HG03039 (cell line): Measurements from ENCODE around the gene DGKB.

ENCODE experiments used
- ATAC-seq: cut with Tn5 transposase; IDR thresholded peaks from one replicate; pipeline ENCODE4 v1.9.1; 2021; ENCODE audit warnings: mild to moderate bottlenecking, moderate library complexity; ENCODE audit not compliant: unreplicated experiment

The DGKB gene

DNA sequence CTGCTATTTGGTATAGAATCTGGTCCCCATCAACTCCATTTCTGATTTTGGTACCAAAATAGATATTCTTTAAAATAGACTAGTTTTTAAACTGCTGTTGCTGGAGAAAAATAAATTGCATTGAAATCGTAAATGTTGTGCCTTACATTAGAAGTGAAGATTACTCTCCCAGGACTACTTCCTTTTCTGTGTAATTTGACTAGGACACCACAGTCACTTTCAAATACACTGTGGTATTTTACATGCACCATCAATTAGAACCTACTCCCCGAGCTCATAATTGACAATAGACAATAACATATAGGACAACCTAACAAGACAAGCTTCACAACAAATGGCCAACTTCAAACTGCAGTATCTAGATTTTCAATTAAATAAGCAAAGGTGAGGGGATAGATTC, 211.5 kb downstream of the DGKB start:
- ATAC-seq = no peak

DNA sequence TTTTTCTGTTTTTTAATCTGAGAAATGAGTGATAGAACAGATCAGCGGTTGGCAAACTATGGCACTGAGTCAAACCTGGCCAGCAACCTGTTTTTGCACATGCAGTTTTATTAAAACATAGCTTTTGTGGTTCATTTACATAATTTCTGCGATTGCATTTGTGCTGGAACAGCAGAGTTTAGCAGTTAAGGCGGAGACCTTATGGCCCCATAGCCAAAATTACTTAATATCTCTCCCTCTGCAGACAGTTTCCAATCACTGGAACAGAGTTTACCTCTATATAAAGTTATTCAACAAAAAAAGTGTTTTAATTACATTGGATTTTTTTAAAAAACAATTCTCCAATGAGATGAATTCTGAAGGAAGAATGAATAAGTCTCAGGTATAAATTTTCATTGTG, 212.1 kb downstream of the DGKB start:
- no peak for ATAC-seq

DNA sequence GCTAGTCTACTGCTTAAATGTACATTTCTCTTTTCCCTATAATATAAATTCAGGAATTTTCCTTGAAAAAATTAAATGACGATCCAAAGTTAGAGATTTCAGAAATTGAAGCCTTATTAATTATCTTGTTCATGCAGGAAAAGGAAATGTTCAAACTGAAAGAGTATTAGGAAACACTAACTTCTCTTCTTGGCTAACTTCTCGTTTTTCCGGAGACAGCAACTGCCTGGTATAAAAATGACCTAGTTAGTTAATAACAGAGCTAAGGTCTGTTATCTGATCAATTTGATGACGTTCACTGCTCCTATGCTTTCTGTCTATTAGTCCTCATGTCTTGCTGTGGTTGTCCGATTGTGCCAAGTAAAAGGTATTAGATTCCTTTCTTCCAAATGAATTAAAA, 212.5 kb downstream of the DGKB start:
- ATAC-seq = no peak

DNA sequence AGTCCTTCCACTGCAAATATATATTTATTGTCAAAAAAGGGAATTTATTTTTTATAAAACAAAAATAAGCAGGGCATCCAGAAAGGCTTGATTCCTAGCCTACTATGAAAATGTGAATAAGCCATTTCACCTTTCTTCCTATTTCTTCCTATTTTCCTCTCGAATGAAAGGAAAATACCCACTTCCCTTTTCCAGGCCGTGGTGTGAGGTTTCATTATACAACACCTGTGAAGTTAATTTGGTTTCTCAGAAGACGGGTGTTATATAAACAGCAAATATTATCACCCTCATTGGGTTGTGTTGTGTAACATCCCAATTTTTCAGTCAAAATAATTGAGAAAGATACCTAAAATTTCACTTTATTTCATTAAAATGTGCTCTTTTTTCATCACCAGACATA, 214.3 kb downstream of the DGKB start:
- no peak for ATAC-seq

DNA sequence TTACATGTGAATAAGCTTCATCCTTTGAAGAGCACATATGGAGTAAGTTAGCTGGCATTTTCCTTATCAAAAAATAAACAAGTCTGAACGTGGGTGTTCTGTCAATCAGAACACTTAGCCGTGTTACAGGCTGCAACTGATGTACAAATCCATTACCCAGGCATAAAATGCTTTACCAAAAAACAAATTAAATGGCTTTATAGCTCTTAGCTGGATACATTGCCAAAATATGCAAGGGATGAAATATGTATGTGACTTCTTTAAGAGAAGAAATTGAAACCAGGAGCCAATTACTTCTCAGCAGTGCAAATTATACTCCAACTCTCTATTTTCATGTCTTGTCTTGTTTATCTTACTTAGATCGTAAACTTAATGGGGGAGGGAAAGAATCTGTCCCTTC, 214.8 kb downstream of the DGKB start:
- ATAC-seq = no peak

DNA sequence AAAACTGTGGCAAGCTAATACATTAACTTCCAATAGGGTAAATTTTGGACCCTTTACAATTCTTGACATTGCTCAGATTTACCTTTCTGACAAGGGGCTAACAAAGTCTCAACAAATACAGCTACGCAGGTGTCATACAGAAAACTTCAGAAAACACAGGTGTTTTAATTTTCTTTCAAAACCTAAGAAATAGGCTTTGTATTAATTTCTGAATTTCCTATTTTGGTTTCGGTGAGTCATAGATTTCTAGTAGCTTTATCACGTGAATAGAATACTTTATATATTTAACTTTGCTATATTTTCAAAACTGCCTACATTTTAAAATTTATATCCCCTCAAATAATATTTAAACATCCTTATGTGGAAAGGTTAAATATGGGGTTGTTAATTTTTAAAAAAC, 215.3 kb downstream of the DGKB start:
- no peak for ATAC-seq

DNA sequence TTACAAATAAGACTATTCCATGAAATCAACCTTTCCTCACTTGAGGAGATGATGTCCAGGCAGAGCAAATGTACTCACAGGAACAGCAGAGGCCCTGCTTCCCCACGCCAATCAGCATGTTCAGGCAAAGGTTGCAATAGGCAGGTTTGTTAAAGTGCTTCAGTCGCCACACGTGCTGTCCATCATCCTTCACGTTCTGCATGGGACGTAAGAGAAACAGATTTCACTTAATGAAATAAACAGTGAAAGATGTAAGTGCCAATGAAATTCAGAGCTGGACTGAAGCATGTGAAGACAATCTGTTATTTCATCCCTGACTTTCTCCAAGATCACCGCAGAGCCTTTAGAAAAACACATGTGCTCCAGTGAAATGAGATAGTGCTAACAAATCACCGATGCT, 217.4 kb downstream of the DGKB start:
- ATAC-seq = no peak

DNA sequence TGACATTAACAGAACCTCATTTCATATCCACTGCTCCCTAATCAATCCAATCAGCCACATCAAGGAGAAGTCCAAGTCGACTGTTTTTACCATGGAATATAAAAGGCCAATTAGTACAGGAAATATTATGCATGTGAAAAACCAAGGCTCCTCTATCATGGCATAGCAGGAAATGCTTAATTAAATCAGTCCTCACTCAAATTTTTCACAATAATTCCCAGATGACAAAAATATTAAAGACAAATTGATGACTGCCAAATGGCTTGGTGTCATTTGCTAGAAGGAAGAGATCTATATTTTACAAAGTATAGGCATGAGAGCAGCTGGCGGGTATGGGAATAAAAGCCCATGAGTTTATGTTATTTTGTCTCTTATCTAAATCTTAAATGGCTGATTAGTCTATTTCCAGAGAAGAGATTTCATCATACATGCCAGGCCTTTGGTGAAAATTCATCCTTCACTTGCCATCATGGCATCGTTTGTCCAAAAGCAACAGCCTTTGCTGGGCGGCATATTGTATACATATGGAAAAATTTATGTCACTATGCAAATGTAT, 219.6 kb downstream of the DGKB start:
- ATAC-seq = no peak

DNA sequence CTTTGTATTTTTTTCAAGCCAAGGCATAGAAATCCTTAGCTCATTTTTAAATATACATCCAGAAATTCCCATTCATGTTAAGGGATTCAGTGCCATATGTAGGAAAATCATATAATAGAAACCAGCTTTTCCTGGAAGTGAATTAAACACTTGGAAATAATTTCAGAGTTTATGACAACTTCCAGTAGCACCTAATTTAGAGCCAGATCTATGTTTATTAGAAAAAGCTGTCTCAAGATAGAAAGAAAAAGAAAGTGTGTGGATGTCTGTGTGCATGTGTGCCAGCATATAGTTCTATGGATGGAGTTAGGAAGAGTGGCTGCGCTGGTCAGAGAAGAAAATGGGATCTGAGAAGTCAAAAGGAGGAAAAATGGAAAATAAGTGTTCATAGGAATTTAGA, 225.7 kb downstream of the DGKB start:
- ATAC-seq = no peak

DNA sequence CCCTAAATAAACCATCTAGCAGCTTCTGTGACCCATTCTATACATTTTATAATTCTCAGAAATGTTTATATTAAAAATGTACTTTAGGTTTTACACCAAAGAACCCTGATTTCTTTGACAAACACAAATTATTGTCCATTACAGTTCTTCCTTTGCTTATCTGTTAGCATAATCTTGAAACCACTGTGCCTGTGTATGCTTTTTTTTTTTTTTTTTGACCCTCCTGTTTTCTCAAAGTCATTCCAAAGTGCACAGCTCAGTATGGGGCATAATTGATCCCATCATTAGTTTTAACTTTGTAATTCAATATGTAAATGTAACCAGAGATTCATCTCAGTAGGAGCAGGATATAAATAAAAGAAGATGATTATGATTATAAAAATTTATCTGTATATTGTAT, 229.3 kb downstream of the DGKB start:
- no peak for ATAC-seq

DNA sequence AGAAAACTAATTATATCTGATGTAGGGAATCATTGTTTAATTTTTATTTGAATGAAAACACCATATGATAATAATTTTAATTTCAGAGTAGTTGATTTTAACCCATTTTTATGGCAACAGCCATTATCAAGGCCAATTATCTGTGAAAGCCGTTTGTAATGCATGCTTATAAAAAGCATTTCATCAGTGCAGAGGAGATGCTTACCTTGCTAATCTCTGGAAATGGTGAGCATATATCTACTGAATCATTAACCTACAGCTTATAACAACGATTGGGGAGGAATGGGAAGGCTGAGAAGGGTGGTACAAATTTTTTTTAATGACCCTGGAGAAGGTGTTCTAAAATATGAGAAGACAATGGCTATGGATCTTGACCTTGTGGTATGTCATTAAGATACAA, 235.6 kb downstream of the DGKB start:
- ATAC-seq = no peak

DNA sequence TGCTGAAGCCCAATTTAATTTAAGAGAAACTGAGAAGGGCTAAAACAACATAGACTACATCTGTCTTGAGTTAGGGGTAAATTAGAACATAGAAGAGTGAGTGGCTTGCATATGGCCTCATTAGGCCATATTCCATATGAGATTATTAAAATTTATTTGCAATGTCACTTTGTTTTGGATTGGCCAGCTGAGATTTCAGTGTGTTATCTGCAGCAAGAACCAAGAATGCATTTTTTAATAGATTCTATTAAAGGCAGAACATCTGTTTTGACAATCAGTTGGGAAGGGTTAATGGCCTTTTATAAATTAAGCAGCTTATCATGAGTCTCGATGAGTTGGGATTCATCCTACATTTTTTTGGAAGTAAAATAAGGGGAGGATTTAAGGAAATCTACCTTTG, 236.2 kb downstream of the DGKB start:
- ATAC-seq = no peak

DNA sequence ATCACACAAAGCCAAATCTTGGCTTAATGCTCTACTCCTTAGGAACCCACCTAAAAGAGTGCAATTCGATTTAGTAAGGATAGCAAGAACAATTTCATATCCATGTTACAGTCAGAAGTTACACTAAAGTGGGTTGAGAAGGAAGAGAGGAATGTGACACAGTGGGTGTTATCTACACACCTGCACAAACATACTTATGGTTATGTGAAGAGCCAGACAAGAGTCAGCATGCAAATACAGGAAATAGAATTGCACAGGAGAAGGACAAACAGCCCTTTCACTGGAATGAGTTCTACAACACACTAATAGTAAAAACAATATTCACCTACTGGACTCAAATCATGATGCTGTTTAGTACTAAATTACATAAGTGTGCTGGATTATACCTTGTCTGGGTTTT, 262.8 kb downstream of the DGKB start:
- no peak for ATAC-seq

DNA sequence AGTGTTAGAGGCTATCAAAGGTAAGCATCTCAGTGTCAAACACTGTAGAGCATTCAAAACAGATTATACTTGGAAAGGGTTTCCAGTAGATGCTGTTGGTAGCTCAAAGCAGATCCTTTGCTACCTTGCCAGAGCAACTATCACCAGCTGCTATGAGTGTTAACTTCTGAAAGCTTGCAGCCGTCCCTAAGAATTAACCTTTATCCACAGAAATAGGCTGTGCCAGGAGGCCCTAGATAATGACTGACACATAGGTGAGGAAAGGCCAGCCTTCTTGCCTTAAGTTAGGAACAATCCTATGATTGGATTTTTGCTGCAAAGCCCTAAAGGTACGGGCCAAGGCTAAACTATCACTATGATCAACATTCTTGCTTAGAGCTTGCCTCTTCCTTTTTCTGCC, 263.2 kb downstream of the DGKB start:
- ATAC-seq = no peak

DNA sequence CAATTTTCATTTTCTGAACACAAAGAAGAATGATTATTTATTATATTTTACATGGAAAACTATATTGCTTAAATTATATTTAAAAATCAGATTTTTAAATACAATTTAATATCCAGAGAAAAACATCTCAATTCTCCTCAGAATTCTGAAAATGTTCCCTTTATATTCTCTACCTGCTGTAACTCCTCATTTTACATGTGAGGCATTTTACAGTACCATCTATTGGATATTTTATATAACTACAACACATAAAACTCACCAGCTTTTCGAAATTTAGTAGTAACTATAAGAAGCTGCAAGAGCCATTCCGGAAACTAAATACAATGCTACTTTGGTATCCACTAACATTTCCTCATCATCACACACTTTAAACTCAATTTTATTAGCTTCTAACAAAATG, 264.6 kb downstream of the DGKB start:
- ATAC-seq = no peak

DNA sequence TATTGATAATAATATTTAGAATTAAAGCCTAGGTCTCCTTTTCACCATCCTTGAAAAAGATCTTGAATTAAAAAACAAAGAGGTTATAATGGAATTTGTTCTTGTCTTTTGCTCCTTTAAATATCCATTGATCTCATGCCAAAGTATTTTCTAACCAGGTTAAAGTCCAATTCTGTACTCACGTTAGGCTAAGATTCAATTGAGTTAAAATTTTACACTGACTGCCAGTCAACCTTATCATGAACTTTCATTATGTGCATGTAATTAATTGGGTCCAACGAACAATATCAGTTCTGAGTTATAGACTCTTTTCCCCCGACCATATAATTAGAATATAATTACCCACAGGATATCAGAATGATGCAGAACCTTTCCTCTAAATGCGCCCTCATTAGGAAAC, 266.6 kb downstream of the DGKB start:
- no peak for ATAC-seq

DNA sequence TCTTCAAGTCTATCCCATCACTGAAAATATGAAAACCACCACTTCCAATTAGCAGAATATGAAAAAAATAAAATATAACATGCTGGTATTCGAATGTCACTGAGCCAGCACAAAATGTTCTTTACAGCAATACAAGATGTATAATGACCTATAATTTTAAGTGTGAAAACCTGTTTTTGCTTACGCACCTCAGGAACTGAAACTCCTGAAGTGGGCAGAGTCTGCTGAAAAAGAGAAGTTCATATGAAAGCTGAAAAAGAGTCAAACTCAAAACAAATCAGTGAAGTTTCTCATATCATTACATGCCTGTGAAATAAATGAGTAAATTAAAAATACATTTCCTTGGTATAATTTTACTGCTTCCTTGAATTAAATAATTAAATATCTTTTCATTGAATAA, 272.5 kb downstream of the DGKB start:
- ATAC-seq = no peak

DNA sequence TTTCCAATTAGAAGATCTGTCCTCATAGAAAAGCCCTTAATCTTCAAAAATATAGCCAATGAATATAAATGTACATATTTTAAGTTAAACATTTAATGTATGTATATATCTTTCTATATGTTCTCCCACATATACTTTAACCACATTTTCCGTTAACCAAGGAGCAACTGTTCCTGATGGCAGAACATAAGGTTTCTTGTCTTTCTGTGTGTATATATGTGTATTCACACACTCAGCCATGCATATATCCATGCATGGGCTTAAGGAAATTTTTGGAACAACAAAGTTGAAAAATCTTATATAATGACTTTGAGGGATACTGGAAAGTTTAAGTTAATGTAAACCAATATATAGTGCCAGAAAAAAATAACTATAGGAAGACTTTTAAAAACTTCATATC, 274.0 kb downstream of the DGKB start:
- ATAC-seq = no peak

DNA sequence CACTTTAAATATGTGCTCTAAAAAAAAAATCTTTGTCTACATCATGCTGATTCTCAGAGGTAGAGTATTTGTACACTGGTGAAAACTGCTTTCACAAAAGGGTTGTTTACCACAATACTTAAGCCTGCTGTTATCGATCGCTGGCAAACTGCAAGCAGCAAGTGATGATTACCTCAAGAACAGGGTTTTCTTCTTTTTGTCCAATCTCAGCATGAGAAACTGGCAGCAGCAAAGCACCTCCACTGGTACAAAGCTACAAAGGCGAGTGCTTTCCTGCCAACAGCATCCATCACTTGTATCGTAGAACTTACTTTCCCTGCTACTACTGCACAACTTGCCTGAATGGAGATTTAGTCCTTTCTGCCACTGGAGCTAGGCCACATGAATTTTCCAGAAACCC, 276.5 kb downstream of the DGKB start:
- no peak for ATAC-seq

DNA sequence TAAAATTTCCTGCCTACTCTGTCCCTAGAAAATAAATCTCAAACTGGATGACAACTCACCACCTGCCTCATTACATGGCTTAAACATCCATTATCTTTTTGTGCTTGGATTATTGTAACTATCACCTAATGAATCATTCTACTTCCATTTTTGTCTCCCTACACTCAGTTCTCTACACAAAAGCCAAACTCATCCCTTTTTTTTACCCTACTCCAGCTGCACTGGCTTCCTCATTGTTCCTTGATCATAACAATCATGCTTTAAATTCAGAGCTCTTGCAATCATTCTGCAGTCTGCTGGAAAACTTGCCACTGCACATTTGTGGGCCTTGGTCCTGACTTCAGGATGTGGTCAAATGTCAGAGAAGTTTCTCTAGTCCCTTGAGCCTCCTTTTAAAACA, 280.0 kb downstream of the DGKB start:
- no peak for ATAC-seq

DNA sequence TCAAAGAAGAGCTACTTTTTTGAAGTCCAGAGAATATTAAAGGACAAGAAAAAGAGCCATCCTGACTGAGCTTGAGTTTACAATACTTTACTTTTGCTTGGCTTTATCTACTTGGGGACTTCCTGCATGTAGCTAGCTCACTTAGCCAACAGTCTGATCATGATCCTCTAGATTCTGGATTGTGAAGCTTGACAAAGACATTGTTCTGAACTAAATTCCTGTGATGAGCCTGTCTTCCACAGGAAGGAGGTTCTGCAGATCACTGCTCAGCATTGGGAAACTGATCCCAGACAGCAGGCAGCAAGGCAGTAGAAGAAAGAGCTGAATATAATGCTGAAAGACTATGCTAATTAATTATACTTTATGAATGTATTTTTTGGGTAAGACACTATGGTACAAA, 296.4 kb downstream of the DGKB start:
- no peak for ATAC-seq

DNA sequence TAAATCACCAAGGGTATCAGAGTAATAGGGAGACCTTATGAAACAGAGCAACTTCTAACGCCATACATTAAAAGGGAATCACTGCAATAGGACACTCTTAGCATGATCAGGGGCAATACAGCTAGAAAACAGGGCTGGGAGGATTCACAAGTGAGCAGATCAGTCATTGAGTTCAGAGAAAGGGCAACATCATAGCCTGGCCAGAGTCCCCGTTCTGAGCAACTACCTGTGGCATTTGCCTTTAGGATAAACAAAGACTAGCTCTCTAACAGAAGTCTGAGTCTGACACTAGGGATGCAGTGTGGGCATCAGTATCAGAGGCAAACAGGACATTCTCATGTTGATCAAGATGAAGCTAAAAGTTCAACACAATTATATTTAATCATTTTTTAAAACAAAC, 297.9 kb downstream of the DGKB start:
- ATAC-seq = no peak

DNA sequence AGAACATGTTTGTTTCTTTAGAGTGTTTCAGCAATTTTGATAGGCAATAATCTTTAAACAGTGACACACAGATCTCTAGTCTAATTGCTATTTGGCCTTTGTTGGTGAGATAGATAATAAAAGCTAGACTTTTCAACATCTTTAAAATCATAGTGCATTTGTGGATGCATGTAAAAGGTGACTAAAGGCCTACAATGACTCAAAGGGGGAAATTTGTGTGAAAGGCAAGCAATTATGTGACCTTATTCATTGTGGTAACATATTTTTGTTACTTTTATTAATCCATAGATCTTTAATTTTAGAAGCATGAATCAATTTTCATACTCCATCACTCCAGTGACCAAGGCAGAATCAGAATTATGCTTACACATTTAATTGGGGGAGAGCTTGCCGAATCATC, 299.7 kb downstream of the DGKB start:
- no peak for ATAC-seq
